ENCODE measurements around the gene SKI.

GRCh38 chr1:2238361-2239012 is 10.4 kb downstream of the SKI start:
- TF ChIP-seq CREB1 (CRISPR knock-in tag; IDR thresholded peaks at IDR 0.05; ENCODE audit: low read depth) (no peak), CTCF (conservative IDR thresholded peaks at IDR 0.05; ENCODE audit: low read depth in 2 of 2) (no peak), EZH2 (IDR thresholded peaks at IDR 0.05; ENCODE audit: low read depth, unreplicated experiment) (no peak), STAT1 (IDR thresholded peaks at IDR 0.05; ENCODE audit: unreplicated experiment) (no peak), POLR2AphosphoS5 (IDR thresholded peaks at IDR 0.05; ENCODE audit: low read depth) (no peak), JUNB (IDR thresholded peaks at IDR 0.05; ENCODE audit: unreplicated experiment) (no peak), ZNF462 (CRISPR knock-in tag; IDR thresholded peaks at IDR 0.05) (no peak), EZH2phosphoT487 (IDR thresholded peaks at IDR 0.05; ENCODE audit: unreplicated experiment) (no peak), ZNF331 (CRISPR knock-in tag; IDR thresholded peaks at IDR 0.05; ENCODE audit: low read depth) (no peak)
- TF ChIP-seq, protein P1, sequence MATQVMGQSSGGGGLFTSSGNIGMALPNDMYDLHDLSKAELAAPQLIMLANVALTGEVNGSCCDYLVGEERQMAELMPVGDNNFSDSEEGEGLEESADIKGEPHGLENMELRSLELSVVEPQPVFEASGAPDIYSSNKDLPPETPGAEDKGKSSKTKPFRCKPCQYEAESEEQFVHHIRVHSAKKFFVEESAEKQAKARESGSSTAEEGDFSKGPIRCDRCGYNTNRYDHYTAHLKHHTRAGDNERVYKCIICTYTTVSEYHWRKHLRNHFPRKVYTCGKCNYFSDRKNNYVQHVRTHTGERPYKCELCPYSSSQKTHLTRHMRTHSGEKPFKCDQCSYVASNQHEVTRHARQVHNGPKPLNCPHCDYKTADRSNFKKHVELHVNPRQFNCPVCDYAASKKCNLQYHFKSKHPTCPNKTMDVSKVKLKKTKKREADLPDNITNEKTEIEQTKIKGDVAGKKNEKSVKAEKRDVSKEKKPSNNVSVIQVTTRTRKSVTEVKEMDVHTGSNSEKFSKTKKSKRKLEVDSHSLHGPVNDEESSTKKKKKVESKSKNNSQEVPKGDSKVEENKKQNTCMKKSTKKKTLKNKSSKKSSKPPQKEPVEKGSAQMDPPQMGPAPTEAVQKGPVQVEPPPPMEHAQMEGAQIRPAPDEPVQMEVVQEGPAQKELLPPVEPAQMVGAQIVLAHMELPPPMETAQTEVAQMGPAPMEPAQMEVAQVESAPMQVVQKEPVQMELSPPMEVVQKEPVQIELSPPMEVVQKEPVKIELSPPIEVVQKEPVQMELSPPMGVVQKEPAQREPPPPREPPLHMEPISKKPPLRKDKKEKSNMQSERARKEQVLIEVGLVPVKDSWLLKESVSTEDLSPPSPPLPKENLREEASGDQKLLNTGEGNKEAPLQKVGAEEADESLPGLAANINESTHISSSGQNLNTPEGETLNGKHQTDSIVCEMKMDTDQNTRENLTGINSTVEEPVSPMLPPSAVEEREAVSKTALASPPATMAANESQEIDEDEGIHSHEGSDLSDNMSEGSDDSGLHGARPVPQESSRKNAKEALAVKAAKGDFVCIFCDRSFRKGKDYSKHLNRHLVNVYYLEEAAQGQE (IDR thresholded peaks at IDR 0.05; ENCODE audit: unreplicated experiment): no peak

Measured in GM23338 (cell line).